Panc1 (cell line): ENCODE data around the gene GFI1B. TPM values are rescaled to one million over a fixed set of nuclear protein-coding genes. Genes with fewer than 3 reads are reported as not detected.
"Not testable (repeated sequence)": the region's sequence is repeated elsewhere in the genome, so short reads cannot be mapped to it uniquely, and the experiment has no call there.

Experiments used
- ATAC-seq: fragments of 200-7000 bp; cut with Tn5 transposase; 2 replicates; pipeline ENCODE4 v1.9.1; 2020; ENCODE audit warnings: mild to moderate bottlenecking, moderate library complexity
- BruUV-seq: library from RNA; stranded (reverse); fragments of 400-500 nt; replicated peaks from 2 replicates; lab custom pipeline; 2021; lab: Mats Ljungman, UMichigan
- CTCF ChIA-PET: fragments of 300-600 bp; sonication (Branson Sonifier 250); formaldehyde crosslinking; loops from one replicate; lab custom pipeline; 2022; ENCODE audit warnings: antibody characterized with exemption; lab: Charles Lee
- POLR2A ChIA-PET: fragments of 300-600 bp; sonication (Branson Sonifier 250); formaldehyde crosslinking; loops from one replicate; lab custom pipeline; 2022; ENCODE audit warnings: antibody characterized with exemption; lab: Charles Lee
- DNase-seq: peaks from one replicate; pipeline ENCODE4 v3.0.0-alpha.2; 2010; ENCODE audit warnings: low read depth, low spot score
- H3K27ac ChIP-seq: 2 replicates; pipeline ENCODE4 v1.5.1; 2011; ENCODE audit warnings: mild to moderate bottlenecking, low read length, inconsistent platforms
- H3K27me3 ChIP-seq: fragments of 200-500 bp; sonication (Bioruptor generic); 2 replicates; pipeline ENCODE4 v1.6.0; 2014; ENCODE audit warnings: low read length, inconsistent platforms; ENCODE audit not compliant: control insufficient read depth, insufficient read depth
- H3K36me3 ChIP-seq: fragments of 200-500 bp; sonication (Bioruptor generic); 2 replicates; pipeline ENCODE4 v1.5.1; 2014; ENCODE audit warnings: inconsistent platforms, mild to moderate bottlenecking, low read length, moderate library complexity; ENCODE audit not compliant: control insufficient read depth, insufficient read depth
- H3K4me1 ChIP-seq: 2 replicates; pipeline ENCODE4 v1.5.1; 2011; ENCODE audit warnings: inconsistent platforms, mild to moderate bottlenecking, low read length, moderate library complexity; ENCODE audit not compliant: control insufficient read depth, insufficient read depth
- H3K4me3 ChIP-seq, 2 experiments: 2 replicates each; pipeline ENCODE4 v1.5.1; 2011 to 2012; ENCODE audit warnings: low read depth in 2 of 2, low read length in 2 of 2, mild to moderate bottlenecking in 2 of 2, inconsistent platforms in 1 of 2, moderate library complexity in 1 of 2
- H3K9me3 ChIP-seq: fragments of 200-500 bp; sonication (Bioruptor generic); 2 replicates; pipeline ENCODE4 v1.5.1; 2014; ENCODE audit warnings: low read depth, mild to moderate bottlenecking, inconsistent platforms, low read length, moderate library complexity; ENCODE audit not compliant: control insufficient read depth, insufficient read depth
- POLR2AphosphoS5 ChIP-seq: IDR thresholded peaks from 2 replicates; pipeline ENCODE4 v1.6.1; 2012; ENCODE audit warnings: mild to moderate bottlenecking, low read depth, low read length, moderate library complexity
- SIN3A ChIP-seq: IDR thresholded peaks from 2 replicates; pipeline ENCODE4 v1.6.1; 2012; ENCODE audit warnings: low read depth, mild to moderate bottlenecking, low read length, moderate library complexity, borderline replicate concordance; ENCODE audit not compliant: insufficient read depth
- TCF7L2 ChIP-seq: IDR thresholded peaks from 2 replicates; pipeline ENCODE4 v1.6.1; 2011; ENCODE audit warnings: mild to moderate bottlenecking, low read depth, low read length, inconsistent platforms
- in situ Hi-C: cut with HindIII; loops from 2 replicates; pipeline ENCODE4 v1.10.0; 2016; ENCODE audit warnings: low sequenced_read_pairs, low pct_unique_long_range_greater_than_20kb
- intact Hi-C: fragments of 100-400 bp; cut with micrococcal nuclease; formaldehyde crosslinking; loops from one replicate; pipeline ENCODE4 v1.10.0; 2022; ENCODE audit not compliant: unreplicated experiment
- total RNA-seq: library from RNA; stranded (reverse); gene quantifications from one replicate; pipeline ENCODE4 v1.2.1, GENCODE V29; 2021; ENCODE audit not compliant: unreplicated experiment
- TF ChIP-seq, protein P1 (sequence below): fragments of 450-650 bp; IDR thresholded peaks from 2 replicates; pipeline ENCODE4 v1.5.1; 2017; ENCODE audit warnings: mild to moderate bottlenecking
- TF ChIP-seq, protein P2 (sequence below), 2 experiments: IDR thresholded peaks; 2 replicates each; pipeline ENCODE4 v1.6.1; 2011 to 2012; ENCODE audit warnings: low read depth in 2 of 2, control low read depth in 1 of 2, low read length in 1 of 2, mild to moderate bottlenecking in 1 of 2, moderate library complexity in 1 of 2; ENCODE audit not compliant: insufficient read depth in 1 of 2

Gene GFI1B
- total RNA-seq, 1 experiment from 2014 or later: 0.08 TPM

DNA sequence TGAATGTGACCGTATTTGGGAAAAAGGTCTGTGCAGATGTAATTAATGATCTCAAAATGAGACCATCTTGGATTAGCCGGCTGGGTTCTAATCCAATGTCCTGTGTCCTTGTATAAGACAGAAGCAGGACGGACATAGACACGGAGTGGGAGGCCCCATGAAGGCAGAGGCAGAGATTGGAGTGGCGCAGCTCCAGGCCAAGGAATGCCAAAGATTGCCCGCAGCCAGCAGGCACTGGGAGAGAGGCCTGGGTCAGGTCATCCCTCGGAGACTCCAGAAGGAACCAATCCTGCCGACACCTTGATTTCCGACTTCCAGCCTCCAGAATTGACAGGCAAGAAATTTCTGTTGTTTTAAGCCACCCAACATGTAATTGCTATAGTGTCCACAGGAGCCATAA, 13.0 kb upstream of the GFI1B start:
- ChIA-PET CTCF (no interaction called here), POLR2A (no interaction called here)
- Histone ChIP-seq H3K36me3 (no peaks in the 10 kb centered on the region), H3K27me3 (no peaks in the 10 kb centered on the region), H3K4me1 (no peaks in the 10 kb centered on the region), H3K4me3 (no peak overlapping the region), H3K9me3 (no peaks in the 10 kb centered on the region), H3K27ac (no peak overlapping the region)
- no peak for TF ChIP-seq TCF7L2
- TF ChIP-seq, protein P1, sequence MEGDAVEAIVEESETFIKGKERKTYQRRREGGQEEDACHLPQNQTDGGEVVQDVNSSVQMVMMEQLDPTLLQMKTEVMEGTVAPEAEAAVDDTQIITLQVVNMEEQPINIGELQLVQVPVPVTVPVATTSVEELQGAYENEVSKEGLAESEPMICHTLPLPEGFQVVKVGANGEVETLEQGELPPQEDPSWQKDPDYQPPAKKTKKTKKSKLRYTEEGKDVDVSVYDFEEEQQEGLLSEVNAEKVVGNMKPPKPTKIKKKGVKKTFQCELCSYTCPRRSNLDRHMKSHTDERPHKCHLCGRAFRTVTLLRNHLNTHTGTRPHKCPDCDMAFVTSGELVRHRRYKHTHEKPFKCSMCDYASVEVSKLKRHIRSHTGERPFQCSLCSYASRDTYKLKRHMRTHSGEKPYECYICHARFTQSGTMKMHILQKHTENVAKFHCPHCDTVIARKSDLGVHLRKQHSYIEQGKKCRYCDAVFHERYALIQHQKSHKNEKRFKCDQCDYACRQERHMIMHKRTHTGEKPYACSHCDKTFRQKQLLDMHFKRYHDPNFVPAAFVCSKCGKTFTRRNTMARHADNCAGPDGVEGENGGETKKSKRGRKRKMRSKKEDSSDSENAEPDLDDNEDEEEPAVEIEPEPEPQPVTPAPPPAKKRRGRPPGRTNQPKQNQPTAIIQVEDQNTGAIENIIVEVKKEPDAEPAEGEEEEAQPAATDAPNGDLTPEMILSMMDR: no peak
- no peak for TF ChIP-seq POLR2AphosphoS5
- TF ChIP-seq, protein P2, sequence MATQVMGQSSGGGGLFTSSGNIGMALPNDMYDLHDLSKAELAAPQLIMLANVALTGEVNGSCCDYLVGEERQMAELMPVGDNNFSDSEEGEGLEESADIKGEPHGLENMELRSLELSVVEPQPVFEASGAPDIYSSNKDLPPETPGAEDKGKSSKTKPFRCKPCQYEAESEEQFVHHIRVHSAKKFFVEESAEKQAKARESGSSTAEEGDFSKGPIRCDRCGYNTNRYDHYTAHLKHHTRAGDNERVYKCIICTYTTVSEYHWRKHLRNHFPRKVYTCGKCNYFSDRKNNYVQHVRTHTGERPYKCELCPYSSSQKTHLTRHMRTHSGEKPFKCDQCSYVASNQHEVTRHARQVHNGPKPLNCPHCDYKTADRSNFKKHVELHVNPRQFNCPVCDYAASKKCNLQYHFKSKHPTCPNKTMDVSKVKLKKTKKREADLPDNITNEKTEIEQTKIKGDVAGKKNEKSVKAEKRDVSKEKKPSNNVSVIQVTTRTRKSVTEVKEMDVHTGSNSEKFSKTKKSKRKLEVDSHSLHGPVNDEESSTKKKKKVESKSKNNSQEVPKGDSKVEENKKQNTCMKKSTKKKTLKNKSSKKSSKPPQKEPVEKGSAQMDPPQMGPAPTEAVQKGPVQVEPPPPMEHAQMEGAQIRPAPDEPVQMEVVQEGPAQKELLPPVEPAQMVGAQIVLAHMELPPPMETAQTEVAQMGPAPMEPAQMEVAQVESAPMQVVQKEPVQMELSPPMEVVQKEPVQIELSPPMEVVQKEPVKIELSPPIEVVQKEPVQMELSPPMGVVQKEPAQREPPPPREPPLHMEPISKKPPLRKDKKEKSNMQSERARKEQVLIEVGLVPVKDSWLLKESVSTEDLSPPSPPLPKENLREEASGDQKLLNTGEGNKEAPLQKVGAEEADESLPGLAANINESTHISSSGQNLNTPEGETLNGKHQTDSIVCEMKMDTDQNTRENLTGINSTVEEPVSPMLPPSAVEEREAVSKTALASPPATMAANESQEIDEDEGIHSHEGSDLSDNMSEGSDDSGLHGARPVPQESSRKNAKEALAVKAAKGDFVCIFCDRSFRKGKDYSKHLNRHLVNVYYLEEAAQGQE (IDR thresholded peaks at IDR 0.05; ENCODE audit: insufficient read depth in 1 of 2, low read depth in 2 of 2, low read length in 1 of 2): no peak
- no peak for TF ChIP-seq SIN3A
- intact Hi-C loops (no loop called here), in situ Hi-C loops (no loop called here)
- no peak for DNase-seq
- ATAC-seq: no peak
- no TSS peak for BruUV-seq

DNA sequence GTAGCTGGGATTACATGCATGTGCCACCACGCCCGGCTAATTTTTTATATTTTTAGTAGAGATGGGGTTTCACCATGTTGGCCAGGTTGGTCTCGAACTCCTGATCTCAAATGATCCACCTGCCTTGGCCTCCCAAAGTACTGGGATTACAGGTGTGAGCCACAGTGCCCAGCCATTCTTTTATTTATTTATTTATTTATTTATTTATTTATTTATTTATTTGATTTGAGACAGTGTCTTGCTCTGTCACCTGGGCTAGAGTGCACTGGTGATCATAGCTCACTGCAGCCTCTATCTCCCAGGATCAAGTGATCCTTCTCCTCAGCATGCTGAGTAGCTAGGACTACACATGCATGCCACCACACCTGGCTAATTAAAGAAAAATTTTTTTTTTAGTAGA, 10.6 kb upstream of the GFI1B start:
- POLR2A ChIA-PET, H3K27ac ChIP-seq, BruUV-seq, CTCF ChIA-PET, H3K4me3 ChIP-seq, DNase-seq, H3K4me1 ChIP-seq, intact Hi-C loops, H3K9me3 ChIP-seq, H3K36me3 ChIP-seq, ATAC-seq, in situ Hi-C loops, H3K27me3 ChIP-seq: not testable (repeated sequence)

DNA sequence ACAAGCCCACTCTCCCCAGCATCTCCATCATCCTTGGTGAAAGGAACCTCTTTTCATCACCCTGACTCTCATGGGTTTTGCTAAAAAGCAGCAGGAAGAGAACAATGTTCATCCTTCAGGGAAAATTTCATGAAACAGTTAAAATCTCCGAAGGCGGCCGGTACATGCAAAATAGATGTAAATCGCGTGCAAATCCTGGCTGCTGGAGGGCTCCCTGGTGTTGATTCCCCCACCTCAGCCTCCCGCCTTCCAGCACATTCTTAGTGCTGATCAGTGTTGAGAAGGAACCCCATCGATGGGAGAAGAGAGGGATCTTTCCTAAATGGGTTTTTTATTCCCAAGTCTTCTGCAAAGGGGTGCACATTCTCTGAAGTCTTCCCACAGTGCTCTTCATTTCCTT, 8.7 kb upstream of the GFI1B start:
- Histone ChIP-seq H3K4me1 (no peaks in the 10 kb centered on the region), H3K4me3 (no peak overlapping the region), H3K9me3 (no peaks in the 10 kb centered on the region), H3K27me3 (no peaks in the 10 kb centered on the region), H3K36me3 (no peaks in the 10 kb centered on the region), H3K27ac (no peak overlapping the region)
- TF ChIP-seq, protein P1: no peak
- no peak for TF ChIP-seq POLR2AphosphoS5
- TF ChIP-seq SIN3A: no peak
- no peak for TF ChIP-seq TCF7L2
- TF ChIP-seq, protein P2 (IDR thresholded peaks at IDR 0.05; ENCODE audit: insufficient read depth in 1 of 2, low read depth in 2 of 2, low read length in 1 of 2): no peak
- in situ Hi-C loops: no loop called here
- ChIA-PET POLR2A (no interaction called here), CTCF (no interaction called here)
- no peak for ATAC-seq
- no TSS peak for BruUV-seq
- intact Hi-C loops: loop anchor here (10.0 kb wide), 1 partner anchor 165 kb away; no protein-coding TSS in a partner anchor
- no peak for DNase-seq
